ENCODE results near the gene LUZP2.

- TF ChIP-seq, protein P1, sequence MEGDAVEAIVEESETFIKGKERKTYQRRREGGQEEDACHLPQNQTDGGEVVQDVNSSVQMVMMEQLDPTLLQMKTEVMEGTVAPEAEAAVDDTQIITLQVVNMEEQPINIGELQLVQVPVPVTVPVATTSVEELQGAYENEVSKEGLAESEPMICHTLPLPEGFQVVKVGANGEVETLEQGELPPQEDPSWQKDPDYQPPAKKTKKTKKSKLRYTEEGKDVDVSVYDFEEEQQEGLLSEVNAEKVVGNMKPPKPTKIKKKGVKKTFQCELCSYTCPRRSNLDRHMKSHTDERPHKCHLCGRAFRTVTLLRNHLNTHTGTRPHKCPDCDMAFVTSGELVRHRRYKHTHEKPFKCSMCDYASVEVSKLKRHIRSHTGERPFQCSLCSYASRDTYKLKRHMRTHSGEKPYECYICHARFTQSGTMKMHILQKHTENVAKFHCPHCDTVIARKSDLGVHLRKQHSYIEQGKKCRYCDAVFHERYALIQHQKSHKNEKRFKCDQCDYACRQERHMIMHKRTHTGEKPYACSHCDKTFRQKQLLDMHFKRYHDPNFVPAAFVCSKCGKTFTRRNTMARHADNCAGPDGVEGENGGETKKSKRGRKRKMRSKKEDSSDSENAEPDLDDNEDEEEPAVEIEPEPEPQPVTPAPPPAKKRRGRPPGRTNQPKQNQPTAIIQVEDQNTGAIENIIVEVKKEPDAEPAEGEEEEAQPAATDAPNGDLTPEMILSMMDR (IDR thresholded peaks at IDR 0.05): no peak
- TF ChIP-seq EZH2 (IDR thresholded peaks at IDR 0.05; ENCODE audit: borderline replicate concordance, insufficient read depth, low read depth, low read length, poor library complexity, severe bottlenecking): no peak
Measured at GRCh38 chr11:24870048-24870447, 373.2 kb downstream of the LUZP2 start.
